Neural cell (in vitro differentiated cells): ENCODE data around the gene CD37. TPM values are rescaled to one million over a fixed set of nuclear protein-coding genes. Genes with fewer than 3 reads are reported as not detected.

Source experiments
- H2AFZ ChIP-seq: fragments of 200-600, 300-800 bp; sonication (generic), shearing (Covaris generic); 2 replicates; pipeline ENCODE4 v1.6.0; 2014; ENCODE audit warnings: low read depth, mild to moderate bottlenecking, antibody characterized with exemption, low read length, moderate library complexity
- H3F3A ChIP-seq: fragments of 200-600 bp; shearing (Covaris generic); 2 replicates; pipeline ENCODE4 v1.6.1; 2016; ENCODE audit warnings: mild to moderate bottlenecking, moderate library complexity, mixed read lengths, antibody characterized with exemption, low read length; ENCODE audit not compliant: insufficient read depth, poor library complexity, severe bottlenecking
- H3K27ac ChIP-seq: fragments of 200-600, 300-800 bp; sonication (generic), shearing (Covaris generic); 2 replicates; pipeline ENCODE4 v1.5.1; 2014; ENCODE audit warnings: mild to moderate bottlenecking, low read length, moderate library complexity
- H3K27me3 ChIP-seq: fragments of 300-800, 200-600 bp; sonication (generic), shearing (Covaris generic); 2 replicates; pipeline ENCODE4 v1.6.0; 2014; ENCODE audit warnings: mild to moderate bottlenecking, low read depth, low read length, moderate library complexity; ENCODE audit not compliant: insufficient read depth
- H3K36me3 ChIP-seq: fragments of 300-800, 200-600 bp; sonication (generic), shearing (Covaris generic); 2 replicates; pipeline ENCODE4 v1.5.1; 2014; ENCODE audit warnings: mild to moderate bottlenecking, antibody characterized with exemption, low read length, moderate library complexity; ENCODE audit not compliant: insufficient read depth
- H3K4me2 ChIP-seq: fragments of 300-800, 200-600 bp; sonication (generic), shearing (Covaris generic); 2 replicates; pipeline ENCODE4 v1.6.0; 2014; ENCODE audit warnings: mild to moderate bottlenecking, low read length
- H3K4me3 ChIP-seq: fragments of 300-800, 200-600 bp; sonication (generic), shearing (Covaris generic); 2 replicates; pipeline ENCODE4 v1.5.1; 2014; ENCODE audit warnings: mild to moderate bottlenecking, low read length, moderate library complexity
- H3K79me2 ChIP-seq: fragments of 200-600 bp; shearing (Covaris generic); replicated peaks from 2 replicates; pipeline ENCODE4 v1.6.0; 2014; ENCODE audit warnings: mild to moderate bottlenecking, low read length, moderate library complexity; ENCODE audit not compliant: insufficient read depth
- H3K9ac ChIP-seq: fragments of 300-800, 200-600 bp; sonication (generic), shearing (Covaris generic); 2 replicates; pipeline ENCODE4 v1.6.1; 2016; ENCODE audit warnings: mild to moderate bottlenecking, low read length, mixed read lengths
- H3K9me2 ChIP-seq: fragments of 200-600 bp; shearing (Covaris generic); 2 replicates; pipeline ENCODE4 v1.6.1; 2016; ENCODE audit warnings: mild to moderate bottlenecking, low read length, mixed read lengths; ENCODE audit not compliant: insufficient read depth
- H3K9me3 ChIP-seq: fragments of 200-600, 300-800 bp; sonication (generic), shearing (Covaris generic); 2 replicates; pipeline ENCODE4 v1.6.1; 2016; ENCODE audit warnings: mild to moderate bottlenecking, mixed run types, low read length, moderate library complexity, mixed read lengths
- H4K20me1 ChIP-seq: fragments of 200-600 bp; shearing (Covaris generic); 2 replicates; pipeline ENCODE4 v1.6.1; 2016; ENCODE audit warnings: mild to moderate bottlenecking, mixed run types; ENCODE audit not compliant: insufficient read depth
- CTCF ChIP-seq: fragments of 450-650 bp; IDR thresholded peaks from 2 replicates; pipeline ENCODE4 v1.5.1; 2014; ENCODE audit warnings: antibody characterized with exemption, mild to moderate bottlenecking, moderate library complexity; ENCODE audit not compliant: poor library complexity, severe bottlenecking
- EP300 ChIP-seq: fragments of 450-650 bp; conservative IDR thresholded peaks from 2 replicates; pipeline ENCODE4 v1.6.1; 2014; ENCODE audit warnings: antibody characterized with exemption, mild to moderate bottlenecking, moderate library complexity; ENCODE audit not compliant: poor library complexity, severe bottlenecking
- EZH2 ChIP-seq: fragments of 200-600, 300-800 bp; shearing (Covaris generic), sonication (generic); IDR thresholded peaks from 2 replicates; pipeline ENCODE4 v1.6.1; 2014; ENCODE audit warnings: antibody characterized with exemption, low read length, borderline replicate concordance, mild to moderate bottlenecking; ENCODE audit not compliant: insufficient read depth, poor library complexity, severe bottlenecking
- MXI1 ChIP-seq: fragments of 450-650 bp; conservative IDR thresholded peaks from 2 replicates; pipeline ENCODE4 v1.6.1; 2014; ENCODE audit warnings: antibody characterized with exemption, mild to moderate bottlenecking; ENCODE audit not compliant: poor library complexity, severe bottlenecking
- POLR2AphosphoS5 ChIP-seq: IDR thresholded peaks from 2 replicates; pipeline ENCODE4 v1.6.1; 2012
- RAD21 ChIP-seq: fragments of 450-650 bp; conservative IDR thresholded peaks from 2 replicates; pipeline ENCODE4 v1.6.1; 2014; ENCODE audit warnings: antibody characterized with exemption, mild to moderate bottlenecking, moderate library complexity
- REST ChIP-seq: IDR thresholded peaks from 2 replicates; pipeline ENCODE4 v1.6.1; 2012; ENCODE audit warnings: borderline replicate concordance
- SMC3 ChIP-seq: fragments of 450-650 bp; conservative IDR thresholded peaks from 2 replicates; pipeline ENCODE4 v1.6.1; 2014; ENCODE audit warnings: antibody characterized with exemption, mild to moderate bottlenecking, moderate library complexity; ENCODE audit not compliant: poor library complexity
- TAF1 ChIP-seq: IDR thresholded peaks from 2 replicates; pipeline ENCODE4 v1.6.1; 2012; ENCODE audit warnings: low read depth
- polyA plus RNA-seq: library from polyadenylated mRNA; depleted of rRNA; stranded (reverse); fragments of >200 nt; gene quantifications from 2 replicates; pipeline ENCODE4 v1.2.3, GENCODE V29; 2014

CD37 gene
- polyA plus RNA-seq, 1 donor from 2014 or later: not detected

GRCh38 chr19:49340069-49340864 lies 5.1 kb downstream of the CD37 start:
- Histone ChIP-seq H3K27ac (no peak overlapping the region), H3K4me2 (no peak overlapping the region), H3K9ac (no peak overlapping the region), H3K79me2 (no peaks in the 10 kb centered on the region), H2AFZ (no peak overlapping the region), H4K20me1 (no peaks in the 10 kb centered on the region), H3K27me3 (no peaks in the 10 kb centered on the region), H3K4me3 (no peak overlapping the region), H3K9me3 (no peaks in the 10 kb centered on the region), H3K9me2 (no peaks in the 10 kb centered on the region), H3F3A (no peaks in the 10 kb centered on the region), H3K36me3 (no peaks in the 10 kb centered on the region)
- TF ChIP-seq CTCF: no peak
- no peak for TF ChIP-seq EZH2
- TF ChIP-seq EP300: no peak
- no peak for TF ChIP-seq SMC3
- TF ChIP-seq MXI1: no peak
- no peak for TF ChIP-seq REST
- no peak for TF ChIP-seq TAF1
- TF ChIP-seq POLR2AphosphoS5: no peak
- no peak for TF ChIP-seq RAD21

- no peak overlapping the region for H3K4me2 ChIP-seq
Observed at GRCh38 chr19:49340865-49341718, 5.9 kb downstream of the CD37 start.

More at GRCh38 chr19:49340865-49341718, 5.9 kb downstream of the CD37 start:
- H3K36me3 ChIP-seq: no peaks in the 10 kb centered on the region
- no peaks in the 10 kb centered on the region for H3K9me3 ChIP-seq
- TF ChIP-seq EZH2 (no peak), EP300 (no peak), REST (no peak), SMC3 (no peak), RAD21 (no peak), MXI1 (no peak), TAF1 (no peak), POLR2AphosphoS5 (no peak), CTCF (no peak)
- H3K9me2 ChIP-seq: no peaks in the 10 kb centered on the region
- no peaks in the 10 kb centered on the region for H3K79me2 ChIP-seq
- H2AFZ ChIP-seq: no peak overlapping the region
- H3F3A ChIP-seq: no peaks in the 10 kb centered on the region
- H3K4me3 ChIP-seq: no peak overlapping the region
- H3K27ac ChIP-seq: no peak overlapping the region
- no peaks in the 10 kb centered on the region for H3K27me3 ChIP-seq
- no peaks in the 10 kb centered on the region for H4K20me1 ChIP-seq
- no peak overlapping the region for H3K9ac ChIP-seq
